ENCODE results near the gene CROCC.
A peak's percentile ranks its signal among the peaks of the same experiment; 100 is the strongest.
"Not testable (repeated sequence)": the region's sequence is repeated elsewhere in the genome, so short reads cannot be mapped to it uniquely, and the experiment has no call there.

CROCC gene

GRCh38 chr1:16921391-16922185, at the start of gene CROCC:
Gene CROCC, plus strand, starts transcription at chr1:16921931. Its CDS starts 88 bp downstream, at chr1:16922019.
- no peak for TF ChIP-seq CTCF (IDR thresholded peaks at IDR 0.05)
- Mint-ChIP-seq H3K36me3 (ENCODE audit: low read depth) (no peaks in the 10 kb centered on the region), H3K27ac (peak within 1 kb of the TSS; percentile 77), H3K4me3 (peak within 1 kb of the TSS; percentile 81), H3K9me3 (no peaks in the 10 kb centered on the region), H3K27me3 (ENCODE audit: low read depth, poor library complexity) (peaks cover 8% of the 10 kb centered on the region), H3K4me1 (peaks cover 54% of the 10 kb centered on the region)
- peak; percentile 69 for DNase-seq

- H3K9me3 Mint-ChIP-seq; H3K36me3 Mint-ChIP-seq (ENCODE audit: low read depth); H3K4me1 Mint-ChIP-seq: not testable (repeated sequence)
- DNase-seq = peak; percentile 82
- H3K27me3 Mint-ChIP-seq (ENCODE audit: low read depth, poor library complexity) = peaks cover 53% of the 10 kb centered on the region
- H3K27ac Mint-ChIP-seq = peak overlapping the region; percentile 51
- peak overlapping the region; percentile 89 for H3K4me3 Mint-ChIP-seq
These were observed 49.3 kb upstream of the CROCC start for GRCh38 chr1:16872152-16873075.

- Mint-ChIP-seq H3K4me3 (peak overlapping the region; percentile 89), H3K27me3 (ENCODE audit: low read depth, poor library complexity) (peaks cover 56% of the 10 kb centered on the region)
- not testable (repeated sequence) for H3K4me1 Mint-ChIP-seq; H3K36me3 Mint-ChIP-seq (ENCODE audit: low read depth); H3K9me3 Mint-ChIP-seq; H3K27ac Mint-ChIP-seq
- peak; percentile 79 for DNase-seq
These were observed 48.5 kb upstream of the CROCC start for GRCh38 chr1:16873076-16873879.

- not testable (repeated sequence) for H3K36me3 Mint-ChIP-seq (ENCODE audit: low read depth); H3K9me3 Mint-ChIP-seq; DNase-seq; H3K27ac Mint-ChIP-seq; H3K4me1 Mint-ChIP-seq; H3K4me3 Mint-ChIP-seq
- H3K27me3 Mint-ChIP-seq (ENCODE audit: low read depth, poor library complexity) = peaks cover 71% of the 10 kb centered on the region
These were observed 46.6 kb upstream of the CROCC start for GRCh38 chr1:16874968-16875765.

GRCh38 chr1:16881742-16882141, 40.0 kb upstream of the CROCC start:
- not testable (repeated sequence) for H3K36me3 Mint-ChIP-seq (ENCODE audit: low read depth); DNase-seq; H3K4me1 Mint-ChIP-seq; H3K27ac Mint-ChIP-seq; H3K4me3 Mint-ChIP-seq; H3K9me3 Mint-ChIP-seq
- H3K27me3 Mint-ChIP-seq (ENCODE audit: low read depth, poor library complexity) = peaks cover 65% of the 10 kb centered on the region

- Mint-ChIP-seq H3K36me3 (ENCODE audit: low read depth) (no peaks in the 10 kb centered on the region), H3K4me1 (no peaks in the 10 kb centered on the region), H3K4me3 (no peak overlapping the region), H3K27me3 (ENCODE audit: low read depth, poor library complexity) (peaks cover 57% of the 10 kb centered on the region), H3K27ac (no peak overlapping the region), H3K9me3 (no peaks in the 10 kb centered on the region)
- DNase-seq = no peak
- TF ChIP-seq CTCF (IDR thresholded peaks at IDR 0.05) = no peak
These were observed 38.7 kb upstream of the CROCC start for GRCh38 chr1:16882986-16883385.

GRCh38 chr1:16884487-16884886, 37.2 kb upstream of the CROCC start:
- H3K4me3 Mint-ChIP-seq; DNase-seq; H3K9me3 Mint-ChIP-seq; H3K36me3 Mint-ChIP-seq (ENCODE audit: low read depth); H3K4me1 Mint-ChIP-seq; H3K27ac Mint-ChIP-seq: not testable (repeated sequence)
- peaks cover 49% of the 10 kb centered on the region for H3K27me3 Mint-ChIP-seq (ENCODE audit: low read depth, poor library complexity)
